CD4-positive, alpha-beta T cell treated with Interferon gamma for 1 hour (primary cell): ENCODE results near the gene NAT10.
"Not testable (repeated sequence)": the region's sequence is repeated elsewhere in the genome, so short reads cannot be mapped to it uniquely, and the experiment has no call there.

Experiments used
- DNase-seq: peaks from one replicate; pipeline ENCODE4 v3.0.0-alpha.2; 2020

NAT10 gene

DNA sequence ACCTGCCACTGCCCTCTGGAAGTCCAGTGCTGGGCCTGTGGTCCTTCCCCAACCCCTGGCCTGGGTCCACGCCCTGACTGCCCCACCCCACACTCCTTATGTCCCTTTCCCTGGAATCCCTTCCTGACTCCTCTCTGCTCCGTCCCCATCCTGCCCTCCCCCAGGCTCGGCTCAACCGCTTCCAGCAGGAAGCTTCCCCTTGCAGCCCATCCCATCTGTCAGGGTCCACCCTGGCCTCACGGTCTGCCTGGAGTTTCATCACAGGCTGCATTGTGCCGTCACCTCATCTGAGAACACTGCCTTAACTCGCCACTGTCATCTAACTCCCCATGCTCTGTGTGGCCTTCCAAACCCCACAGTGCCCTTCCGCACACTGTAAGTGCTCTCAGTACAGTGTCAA lies 64.3 kb downstream of the NAT10 start:
- no peak for DNase-seq

- no peak for DNase-seq
Measured at GRCh38 chr11:34173050-34173449, 67.6 kb downstream of the NAT10 start.

DNA sequence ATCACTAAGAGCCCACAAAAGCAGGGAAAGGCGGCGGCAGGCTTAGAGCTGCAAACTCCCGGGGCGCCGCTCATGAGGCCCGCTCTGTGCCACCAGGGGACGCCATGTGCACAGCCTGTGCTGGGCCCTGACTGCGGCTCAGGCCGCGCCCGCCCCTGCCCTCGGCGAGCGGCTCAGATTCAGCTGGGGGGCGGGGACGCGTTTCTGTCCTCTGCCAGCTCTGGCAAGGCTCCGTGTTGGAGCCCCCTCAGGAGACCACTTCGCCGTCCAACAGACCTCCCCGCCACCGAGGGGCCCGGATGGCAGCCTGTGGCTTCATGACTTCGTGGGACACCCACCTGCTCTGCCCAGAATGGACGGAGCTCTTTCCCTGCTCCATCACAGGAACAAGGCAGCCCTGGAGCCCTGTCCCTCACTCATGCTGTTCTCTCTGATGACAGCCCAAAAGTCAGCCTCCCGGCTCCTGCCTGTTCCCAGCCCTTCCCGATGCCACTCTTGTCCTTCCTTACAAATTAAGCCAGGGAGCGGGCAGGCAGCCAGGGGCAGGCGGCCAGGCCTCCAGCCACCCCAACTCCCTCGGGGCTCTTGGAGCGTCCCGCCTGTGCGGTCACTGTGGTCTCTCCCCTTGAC lies 69.1 kb downstream of the NAT10 start:
- peak; percentile 74 for DNase-seq

DNA sequence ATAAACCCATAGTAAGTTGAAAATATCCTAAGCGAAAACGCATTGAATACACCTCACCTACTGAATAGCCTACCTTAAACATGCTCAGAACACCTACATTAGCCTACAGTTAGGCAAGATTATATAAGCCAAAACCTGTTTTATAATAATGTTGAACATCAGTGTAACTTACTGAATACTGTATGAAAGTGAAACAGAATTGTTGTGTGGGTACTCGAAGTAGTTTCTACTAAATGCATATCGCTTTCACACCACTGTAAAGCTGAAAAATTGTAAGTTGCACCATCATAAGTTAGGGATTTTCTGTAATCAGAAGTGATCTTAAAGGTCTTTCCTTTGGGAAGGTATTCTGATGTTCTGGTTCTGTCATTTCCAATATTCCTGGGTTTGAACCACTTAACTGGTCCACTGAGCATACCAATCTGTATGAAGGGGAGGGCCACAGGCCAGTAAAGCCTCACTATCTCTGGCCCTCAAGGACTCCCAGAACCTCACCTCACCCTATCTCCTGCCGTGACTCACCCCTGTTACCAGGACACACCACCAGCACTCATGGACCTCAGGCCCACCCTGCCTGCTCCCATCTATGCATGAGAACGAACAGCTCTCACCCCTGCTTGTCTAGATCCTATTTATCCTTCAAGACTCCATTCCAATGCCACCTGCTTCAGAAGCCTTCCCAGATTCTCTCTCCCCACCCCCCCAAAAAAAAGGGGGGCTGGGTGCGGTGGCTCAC lies 70.0 kb downstream of the NAT10 start:
- DNase-seq, result no peak

DNA sequence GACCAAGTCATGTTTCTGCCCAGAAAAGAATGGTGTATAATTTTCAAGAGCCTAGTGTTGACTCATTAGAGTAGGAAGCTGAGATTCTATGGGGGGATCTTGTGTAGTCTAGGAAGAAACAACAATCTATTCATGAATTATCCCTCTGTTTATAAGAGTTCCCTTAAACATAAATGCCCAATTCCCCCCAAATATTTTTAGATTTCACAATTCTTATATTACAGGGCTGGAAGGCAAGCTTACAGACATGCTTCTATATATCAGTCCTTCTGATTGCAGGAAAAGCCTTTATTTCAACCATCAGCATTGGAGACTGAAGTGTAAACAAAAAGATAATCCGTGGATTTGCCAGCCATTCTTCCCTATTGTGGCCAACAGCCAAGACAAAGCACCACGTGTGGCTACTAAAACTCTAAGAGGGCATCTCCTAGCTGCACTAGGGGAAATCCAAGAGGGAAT lies 71.4 kb downstream of the NAT10 start:
- DNase-seq, result no peak

GRCh38 chr11:34178209-34178821 lies 72.9 kb downstream of the NAT10 start:
- DNase-seq, result no peak

DNA sequence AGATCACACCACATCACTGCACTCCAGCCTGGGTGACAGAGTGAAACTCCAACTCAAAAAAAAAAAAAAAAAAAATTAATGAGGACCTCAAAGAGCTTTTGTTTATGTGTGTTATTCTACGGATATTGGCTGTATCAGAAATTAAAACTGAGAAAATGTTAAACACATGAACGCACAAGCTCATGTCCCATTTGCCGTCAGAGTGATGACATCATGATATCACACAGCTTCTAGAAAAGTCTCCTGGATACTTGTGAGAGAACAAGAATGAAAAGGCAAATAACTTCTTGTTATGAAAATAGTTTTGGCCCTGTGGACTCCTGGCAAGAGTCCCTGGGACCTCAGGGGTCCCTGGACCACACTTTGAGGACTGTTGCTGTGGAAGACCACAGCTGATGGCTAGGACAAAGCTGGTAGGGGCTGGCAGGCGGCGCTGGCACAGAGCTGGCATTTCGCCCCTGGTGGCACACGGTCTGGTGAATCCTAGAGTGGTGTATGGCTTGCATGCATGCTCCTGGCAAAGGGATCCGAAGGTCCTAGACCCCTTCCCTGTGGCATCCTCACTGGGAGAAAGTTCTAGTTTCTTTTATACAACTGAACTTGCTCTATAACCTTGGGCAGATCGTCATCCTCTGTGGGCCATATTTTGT lies 73.7 kb downstream of the NAT10 start:
- no peak for DNase-seq

- DNase-seq, result no peak
Measured at GRCh38 chr11:34180040-34180813, 74.8 kb downstream of the NAT10 start.

DNA sequence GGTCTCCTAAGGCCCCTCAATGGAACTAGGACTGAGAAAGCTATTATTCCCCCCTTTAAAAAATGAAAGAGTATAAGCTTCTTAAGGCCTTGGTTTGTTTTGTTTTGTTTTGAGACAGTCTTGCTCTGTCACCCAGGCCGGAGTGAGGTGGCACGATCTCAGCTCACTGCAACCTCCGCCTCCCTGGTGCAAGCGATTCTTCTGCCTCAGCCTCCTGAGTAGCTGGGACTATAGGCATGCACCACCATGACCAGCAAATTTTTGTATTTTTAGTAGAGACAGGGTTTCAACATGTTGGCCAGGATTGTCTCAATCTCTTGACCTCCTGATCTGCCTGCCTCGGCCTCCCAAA lies 75.4 kb downstream of the NAT10 start:
- not testable (repeated sequence) for DNase-seq

DNA sequence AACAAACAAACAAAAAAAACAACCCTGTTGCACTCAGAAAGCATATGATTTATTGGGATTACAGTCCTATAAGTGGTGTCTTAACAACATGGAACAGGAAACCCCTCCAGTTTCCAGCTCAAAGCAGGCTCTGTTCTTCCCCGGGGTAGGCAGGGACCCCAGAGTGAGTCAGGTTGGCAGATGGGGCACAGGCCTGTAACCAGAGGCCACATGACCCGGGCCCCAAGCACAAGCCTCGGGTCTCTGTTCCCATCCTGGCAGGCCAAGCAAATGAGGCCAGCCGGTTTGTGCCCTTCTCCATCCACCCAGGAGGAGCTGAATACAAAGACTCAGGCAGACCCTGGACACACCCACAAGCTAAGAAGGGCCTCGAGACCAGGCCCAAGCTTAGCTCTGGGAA lies 75.8 kb downstream of the NAT10 start:
- no peak for DNase-seq

GRCh38 chr11:34181856-34182405 lies 76.5 kb downstream of the NAT10 start:
- DNase-seq, result no peak

DNA sequence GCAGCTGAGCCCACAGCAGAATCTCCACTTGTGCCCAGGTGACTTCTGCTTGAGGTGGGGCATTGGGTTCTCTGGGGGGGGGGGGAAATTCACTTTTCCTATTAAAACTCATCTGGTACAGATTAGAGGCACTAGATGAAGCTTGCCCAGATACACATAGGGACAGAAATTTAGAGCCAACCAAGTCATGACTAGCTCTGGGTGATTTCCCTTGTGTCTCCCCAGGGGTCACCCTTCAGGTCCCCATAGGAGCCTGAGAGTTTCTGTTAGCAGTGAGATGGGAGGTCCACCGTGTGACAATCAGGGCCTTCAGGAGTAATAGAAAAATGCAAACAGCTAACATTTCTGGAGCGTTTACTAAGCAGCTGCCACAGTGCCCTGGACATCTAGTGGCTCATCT lies 77.0 kb downstream of the NAT10 start:
- no peak for DNase-seq

DNA sequence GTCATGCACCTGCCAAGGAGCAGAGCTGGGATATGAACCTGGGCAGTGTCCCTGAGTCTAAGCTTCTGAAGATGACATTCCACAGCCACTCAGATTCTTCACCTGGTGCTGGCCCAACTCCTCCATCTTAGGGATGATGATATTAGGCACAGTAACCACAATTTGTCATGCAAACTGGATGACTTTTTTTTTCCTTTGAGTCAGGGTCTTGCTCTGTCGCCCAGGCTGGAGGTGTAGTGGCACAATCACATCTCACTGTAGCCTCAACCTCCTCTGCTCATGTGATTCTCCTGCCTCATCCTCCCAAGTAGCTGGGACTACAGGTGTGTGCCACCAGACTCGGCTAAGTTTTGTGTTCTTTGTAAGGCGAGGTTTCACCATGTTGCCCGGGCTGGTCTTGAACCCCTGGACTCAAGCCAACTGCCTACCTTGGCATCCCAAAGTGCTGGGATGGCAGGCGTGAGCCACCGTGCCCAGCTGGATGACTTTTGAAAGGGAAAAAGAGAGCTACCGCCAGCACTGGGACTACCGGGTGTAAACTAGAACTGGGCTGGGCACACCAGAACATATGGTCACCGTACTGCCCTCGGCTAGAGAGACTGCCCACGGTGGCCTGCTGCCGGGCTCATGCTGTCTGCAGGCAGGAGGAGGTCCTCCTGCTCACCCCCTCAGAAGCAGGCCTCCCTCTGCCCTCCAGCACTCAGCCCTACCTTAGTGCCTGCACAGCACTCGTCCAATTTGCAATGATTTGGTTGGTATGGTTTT lies 77.7 kb downstream of the NAT10 start:
- no peak for DNase-seq

DNA sequence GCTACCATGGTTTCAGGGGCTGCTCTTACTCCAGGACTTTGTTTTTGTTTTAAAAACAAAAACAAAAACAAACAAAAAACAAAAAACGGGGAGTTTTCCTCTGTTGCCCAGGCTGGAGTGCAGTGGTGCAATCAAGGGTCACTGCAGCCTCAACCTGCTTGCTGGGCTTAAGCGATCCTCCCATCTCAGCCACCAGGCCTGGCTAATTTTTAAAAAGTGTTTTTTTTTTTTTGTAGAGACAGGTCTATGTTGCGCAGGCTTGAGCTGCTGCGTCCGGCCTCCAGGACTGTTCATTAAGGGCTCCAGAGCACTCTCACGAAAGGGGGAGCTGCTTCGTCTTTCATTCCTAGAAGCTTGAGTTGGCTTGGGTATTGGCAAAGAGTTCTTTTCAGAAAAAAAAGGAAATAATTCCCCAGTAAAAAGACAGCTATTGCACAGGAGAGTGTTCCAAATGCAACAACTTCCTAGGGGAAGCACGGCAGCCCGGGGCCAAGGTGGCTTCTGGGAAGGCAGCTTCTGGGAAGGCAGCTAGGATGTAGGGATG lies 78.5 kb downstream of the NAT10 start:
- no peak for DNase-seq

DNA sequence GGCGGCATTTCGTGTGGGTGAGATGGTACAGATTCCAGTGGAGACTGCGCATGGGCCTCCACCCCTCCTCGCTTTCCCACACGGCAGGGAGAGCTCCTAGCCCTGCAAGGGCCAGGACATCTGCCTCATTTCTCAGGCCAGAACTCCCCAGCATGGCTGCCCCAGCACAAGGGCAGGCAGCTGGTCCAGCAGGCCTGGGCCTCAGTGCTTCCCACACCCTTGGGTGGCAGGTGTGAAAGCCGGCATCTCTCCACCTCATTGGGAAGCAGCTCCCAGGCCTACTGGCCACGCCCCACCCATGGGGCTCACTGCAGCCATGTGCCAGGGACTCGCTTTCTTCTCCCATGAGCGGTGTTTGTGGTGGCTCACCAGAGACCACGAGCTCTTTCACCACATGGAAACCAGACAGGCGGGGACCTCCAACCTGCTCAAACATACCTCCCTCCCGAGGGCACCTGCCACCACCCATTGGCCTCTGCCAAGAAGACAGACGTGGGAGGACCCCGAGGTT lies 79.1 kb downstream of the NAT10 start:
- no peak for DNase-seq

GRCh38 chr11:34185926-34186841 lies 80.8 kb downstream of the NAT10 start:
- DNase-seq, result no peak

DNA sequence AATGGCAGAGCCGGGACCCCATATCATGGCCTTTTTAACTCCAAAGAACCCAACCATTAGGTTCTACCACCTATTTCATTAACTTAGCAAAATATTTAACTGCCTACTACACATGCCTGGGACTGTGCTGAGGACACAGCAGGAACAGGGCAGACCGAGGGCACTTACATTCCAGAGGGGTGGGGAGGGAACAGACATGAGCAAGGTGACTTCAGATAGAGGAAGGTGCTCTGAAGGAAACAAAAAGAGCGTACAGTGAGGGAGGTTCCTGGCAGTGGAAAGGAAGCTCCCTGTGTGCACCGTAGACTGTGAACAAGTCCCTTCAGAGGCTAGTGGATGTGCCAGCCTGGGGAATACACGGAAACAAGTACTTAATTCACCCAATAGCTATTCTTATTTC lies 82.8 kb downstream of the NAT10 start:
- no peak for DNase-seq

GRCh38 chr11:34189191-34189590 lies 83.8 kb downstream of the NAT10 start:
- DNase-seq, result no peak

- no peak for DNase-seq
Measured at GRCh38 chr11:34190192-34191139, 85.0 kb downstream of the NAT10 start.
